ENCODE measurements around the gene SLC25A38.

GRCh38 chr3:39446444-39446843, 63.3 kb downstream of the SLC25A38 start:
- TF ChIP-seq CTCF (IDR thresholded peaks at IDR 0.05) (no peak), POLR2A (IDR thresholded peaks at IDR 0.05) (no peak)
